ENCODE data around the gene TNFAIP8L2. TPM values are rescaled to one million over a fixed set of nuclear protein-coding genes. Genes with fewer than 3 reads are reported as not detected.

Gene TNFAIP8L2
- total and polyA plus RNA-seq, 2 of the 8 experiments (the other 6 are each of a cell fraction or from before 2014, with no cell fraction given), result not detected

- DNase-seq (ENCODE audit: low read depth in 1 of 2, low spot score in 2 of 2) (peak in 1 of 2 experiments; percentile 66), FAIRE-seq (peak; percentile 19)
- peak; percentile 50; the same call in 1 of the 2 replicates for TF ChIP-seq SP1 (IDR thresholded peaks at IDR 0.05; ENCODE audit: low read depth, low read length)
- TF ChIP-seq RXRA (IDR thresholded peaks at IDR 0.05; ENCODE audit: insufficient read depth, low read depth, low read length), result 0 out of 2 replicates have a peak, but pooled peaks have one; percentile 57
- no peak for TF ChIP-seq BACH1 (IDR thresholded peaks at IDR 0.05; ENCODE audit: low read length)
- TF ChIP-seq SIN3A (conservative IDR thresholded peaks at IDR 0.05 in 1 of 2, IDR thresholded peaks at IDR 0.05 in 1 of 2; ENCODE audit: low read depth in 1 of 2, low read length in 2 of 2), result peak in 1 of 2 experiments; percentile 32; a peak in 1 of 4 replicates
- TF ChIP-seq YY1 (IDR thresholded peaks at IDR 0.05; ENCODE audit: low read depth, low read length), result no peak
- 0 out of 2 replicates have a peak, but pooled peaks have one; percentile 10 for TF ChIP-seq TBP (IDR thresholded peaks at IDR 0.05; ENCODE audit: low read depth, low read length)
These were observed 8.9 kb downstream of the TNFAIP8L2 start for GRCh38 chr1:151165281-151165737.

More at GRCh38 chr1:151165281-151165737, 8.9 kb downstream of the TNFAIP8L2 start:
- Histone ChIP-seq H2AK5ac (ENCODE audit: low read depth, low read length) (no peak overlapping the region), H4K5ac (ENCODE audit: insufficient read length, low read depth, low read length) (peak overlapping the region; percentile 22), H3K27me3 (replicated peaks in 1 of 4; ENCODE audit: control insufficient read depth in 3 of 4, extremely low read depth in 1 of 4, insufficient read depth in 3 of 4, low read length in 3 of 4) (no peaks in the 10 kb centered on the region), H4K20me1 (replicated peaks in 1 of 2; ENCODE audit: control insufficient read depth in 1 of 2, insufficient read depth in 2 of 2, low read length in 2 of 2) (no peaks in the 10 kb centered on the region), H3K14ac (ENCODE audit: insufficient read length) (no peak overlapping the region), H2BK20ac (ENCODE audit: low read length) (0 out of 2 replicates have a peak overlapping the region, but pooled peaks have one; percentile 15), H3K56ac (replicated peaks; ENCODE audit: insufficient read length, low read depth, low read length) (no peak overlapping the region), H3K23ac (ENCODE audit: insufficient read length) (no peak overlapping the region), H2AFZ (ENCODE audit: low read length) (peak overlapping the region; percentile 93), H2BK15ac (ENCODE audit: low read length) (no peak overlapping the region), H4K91ac (replicated peaks; ENCODE audit: insufficient read length, low read length) (no peak overlapping the region), H3K79me1 (ENCODE audit: low read depth, low read length) (0 out of 2 replicates have a peak, but pooled peaks cover 3% of the 10 kb centered on the region), H3K36me3 (ENCODE audit: control insufficient read depth in 2 of 4, insufficient read depth in 4 of 4, low read length in 3 of 4) (peaks cover 0 to 18% (median 8%) of the 10 kb centered on the region in 4 experiments; a peak in 5 of 8 replicates), H4K8ac (ENCODE audit: extremely low read depth, insufficient read depth, low read length) (no peak overlapping the region), H3K4me3 (ENCODE audit: extremely low read depth in 1 of 4, insufficient read depth in 2 of 4, low read depth in 3 of 4, low read length in 4 of 4) (peak overlapping the region; percentile 80 to 99 (median 95)), H3K9me3 (ENCODE audit: insufficient read depth in 2 of 2, low read depth in 1 of 2, low read length in 1 of 2) (no peaks in the 10 kb centered on the region), H3K4ac (replicated peaks; ENCODE audit: insufficient read length, low read depth, low read length) (no peak overlapping the region), H2BK5ac (ENCODE audit: low read depth, low read length) (peak overlapping the region; percentile 85), H3K27ac (ENCODE audit: low read depth, low read length) (peak overlapping the region; percentile 42; the same call in 1 of the 2 replicates), H3K4me1 (replicated peaks in 1 of 4; ENCODE audit: control insufficient read depth in 3 of 4, insufficient read depth in 4 of 4, low read length in 3 of 4) (peaks cover 5 to 10% (median 5%) of the 10 kb centered on the region in 4 experiments), H3K4me2 (ENCODE audit: insufficient read depth in 1 of 2, low read depth in 2 of 2, low read length in 2 of 2) (peak overlapping the region; percentile 74 to 89), H3K79me2 (ENCODE audit: control insufficient read depth in 1 of 2, insufficient read depth in 2 of 2, low read length in 2 of 2) (peaks cover 0 to 12% of the 10 kb centered on the region in 2 experiments; a peak in 2 of 4 replicates), H2BK12ac (ENCODE audit: low read depth, low read length) (peak overlapping the region; percentile 20; the same call in 1 of the 2 replicates), H3K23me2 (ENCODE audit: low read depth, low read length) (peaks cover 17% of the 10 kb centered on the region), H2BK120ac (replicated peaks; ENCODE audit: low read depth, low read length) (no peak overlapping the region), H3K9ac (replicated peaks in 1 of 4; ENCODE audit: extremely low read depth in 1 of 4, low read depth in 3 of 4, low read length in 3 of 4) (peak overlapping the region in 3 of 4 experiments; percentile 49 to 89 (median 50); a peak in 6 of 7 replicates), H3K18ac (ENCODE audit: extremely low read depth, low read length) (peak overlapping the region; percentile 89; the same call in 1 of the 2 replicates)
- POLR2A ChIA-PET (ENCODE audit: partially characterized antibody), result interaction anchor here (0.7 to 2.4 kb wide), 14 partner anchors 9 to 197 kb away, joined by 3 to 13 read pairs (median 4); partner anchors contain the start of genes PSMD4, SEMA6C and TNFAIP8L2
- CTCF ChIA-PET (ENCODE audit: partially characterized antibody), result interaction anchor here (1.0 to 2.7 kb wide), 6 partner anchors 10 to 118 kb away, joined by 3 to 11 read pairs (median 4); partner anchors contain the start of genes C1orf56, MLLT11 and VPS72
- 8% methylated on average over 14 of the region's 15 CpGs; no CpG with 5 or more reads in 1 of the 2 experiments for WGBS, 2 experiments (ENCODE audit: extremely low coverage in 1 of 2, insufficient coverage in 1 of 2, insufficient read length in 1 of 2, insufficient replicate concordance in 2 of 2, low coverage in 1 of 2, low lambda C conversion rate in 2 of 2, missing lambda C conversion rate in 1 of 2)

Measured in H1 (cell line).